Measurements from ENCODE around the gene C1QL1.

C1QL1 gene

GRCh38 chr17:44924107-44924544 lies 44.0 kb downstream of the C1QL1 start:
- Mint-ChIP-seq H3K27me3 (peaks cover 29% of the 10 kb centered on the region), H3K36me3 (ENCODE audit: low read depth) (no peaks in the 10 kb centered on the region), H3K27ac (no peak overlapping the region), H3K4me3 (no peak overlapping the region), H3K4me1 (ENCODE audit: low read depth) (no peaks in the 10 kb centered on the region), H3K9me3 (no peaks in the 10 kb centered on the region)
- intact Hi-C loops (cut with micrococcal nuclease): no loop called here

GRCh38 chr17:44922746-44923470 lies 45.2 kb downstream of the C1QL1 start:
- H3K4me1 Mint-ChIP-seq (ENCODE audit: low read depth): no peaks in the 10 kb centered on the region
- H3K27me3 Mint-ChIP-seq: peaks cover 29% of the 10 kb centered on the region
- no peak overlapping the region for H3K4me3 Mint-ChIP-seq
- intact Hi-C loops (cut with micrococcal nuclease): no loop called here
- no peak overlapping the region for H3K27ac Mint-ChIP-seq
- no peaks in the 10 kb centered on the region for H3K36me3 Mint-ChIP-seq (ENCODE audit: low read depth)
- no peaks in the 10 kb centered on the region for H3K9me3 Mint-ChIP-seq

- Mint-ChIP-seq H3K9me3 (no peaks in the 10 kb centered on the region), H3K4me3 (no peak overlapping the region), H3K36me3 (ENCODE audit: low read depth) (no peaks in the 10 kb centered on the region), H3K4me1 (ENCODE audit: low read depth) (no peaks in the 10 kb centered on the region), H3K27me3 (peaks cover 29% of the 10 kb centered on the region), H3K27ac (no peak overlapping the region)
- intact Hi-C loops (cut with micrococcal nuclease): no loop called here
Observed at GRCh38 chr17:44922136-44922535, 46.0 kb downstream of the C1QL1 start.

GRCh38 chr17:44921122-44921882 lies 46.8 kb downstream of the C1QL1 start:
- Mint-ChIP-seq H3K27me3 (peaks cover 29% of the 10 kb centered on the region), H3K27ac (no peak overlapping the region), H3K9me3 (no peaks in the 10 kb centered on the region), H3K36me3 (ENCODE audit: low read depth) (no peaks in the 10 kb centered on the region), H3K4me3 (no peak overlapping the region), H3K4me1 (ENCODE audit: low read depth) (peaks cover 7% of the 10 kb centered on the region)
- intact Hi-C loops (cut with micrococcal nuclease): no loop called here

- Mint-ChIP-seq H3K36me3 (ENCODE audit: low read depth) (no peaks in the 10 kb centered on the region), H3K4me1 (ENCODE audit: low read depth) (peaks cover 14% of the 10 kb centered on the region), H3K27me3 (peaks cover 29% of the 10 kb centered on the region), H3K4me3 (no peak overlapping the region), H3K27ac (no peak overlapping the region), H3K9me3 (no peaks in the 10 kb centered on the region)
- intact Hi-C loops (cut with micrococcal nuclease): loop anchor here (1.0 kb wide), 1 partner anchor 102 kb away; no protein-coding TSS in a partner anchor
Observed at GRCh38 chr17:44920565-44920940, 47.5 kb downstream of the C1QL1 start.

- no peaks in the 10 kb centered on the region for H3K36me3 Mint-ChIP-seq (ENCODE audit: low read depth)
- no peak overlapping the region for H3K4me3 Mint-ChIP-seq
- no peak overlapping the region for H3K27ac Mint-ChIP-seq
- H3K27me3 Mint-ChIP-seq: peaks cover 29% of the 10 kb centered on the region
- no peaks in the 10 kb centered on the region for H3K9me3 Mint-ChIP-seq
- peaks cover 18% of the 10 kb centered on the region for H3K4me1 Mint-ChIP-seq (ENCODE audit: low read depth)
- intact Hi-C loops (cut with micrococcal nuclease): loop anchor here (1.0 to 10.0 kb wide), 3 partner anchors 102 to 215 kb away; partner anchors contain the start of genes ACBD4 and PLCD3
Observed at GRCh38 chr17:44919885-44920564, 48.1 kb downstream of the C1QL1 start.

- Mint-ChIP-seq H3K9me3 (no peaks in the 10 kb centered on the region), H3K27me3 (peaks cover 35% of the 10 kb centered on the region), H3K36me3 (ENCODE audit: low read depth) (no peaks in the 10 kb centered on the region), H3K4me3 (no peak overlapping the region), H3K27ac (no peak overlapping the region), H3K4me1 (ENCODE audit: low read depth) (peaks cover 23% of the 10 kb centered on the region)
- intact Hi-C loops (cut with micrococcal nuclease): loop anchor here (10.0 kb wide), 2 partner anchors 175 to 215 kb away; partner anchors contain the start of genes ACBD4 and PLCD3
Observed at GRCh38 chr17:44919411-44919810, 48.7 kb downstream of the C1QL1 start.

- H3K36me3 Mint-ChIP-seq (ENCODE audit: low read depth): no peaks in the 10 kb centered on the region
- H3K4me1 Mint-ChIP-seq (ENCODE audit: low read depth): peaks cover 30% of the 10 kb centered on the region
- H3K27me3 Mint-ChIP-seq: peaks cover 42% of the 10 kb centered on the region
- no peak overlapping the region for H3K27ac Mint-ChIP-seq
- H3K9me3 Mint-ChIP-seq: no peaks in the 10 kb centered on the region
- intact Hi-C loops (cut with micrococcal nuclease): loop anchor here (10.0 kb wide), 2 partner anchors 177 to 217 kb away; partner anchors contain the start of genes ACBD4 and PLCD3
- H3K4me3 Mint-ChIP-seq: no peak overlapping the region
Observed at GRCh38 chr17:44918006-44918405, 50.1 kb downstream of the C1QL1 start.

- H3K4me3 Mint-ChIP-seq: no peak overlapping the region
- H3K27ac Mint-ChIP-seq: no peak overlapping the region
- no peaks in the 10 kb centered on the region for H3K36me3 Mint-ChIP-seq (ENCODE audit: low read depth)
Observed at GRCh38 chr17:44917456-44917855, 50.6 kb downstream of the C1QL1 start.

GRCh38 chr17:44916781-44917241 lies 51.3 kb downstream of the C1QL1 start:
- Mint-ChIP-seq H3K36me3 (ENCODE audit: low read depth) (no peaks in the 10 kb centered on the region), H3K4me1 (ENCODE audit: low read depth) (peaks cover 30% of the 10 kb centered on the region), H3K27me3 (peaks cover 42% of the 10 kb centered on the region), H3K9me3 (no peaks in the 10 kb centered on the region), H3K27ac (no peak overlapping the region), H3K4me3 (no peak overlapping the region)
- intact Hi-C loops (cut with micrococcal nuclease): loop anchor here (10.0 kb wide), 2 partner anchors 178 to 218 kb away; partner anchors contain the start of genes ACBD4 and PLCD3

More at GRCh38 chr17:44917456-44917855, 50.6 kb downstream of the C1QL1 start:
- intact Hi-C loops (cut with micrococcal nuclease): loop anchor here (10.0 kb wide), 2 partner anchors 177 to 217 kb away; partner anchors contain the start of genes ACBD4 and PLCD3
- Mint-ChIP-seq H3K4me1 (ENCODE audit: low read depth) (peaks cover 30% of the 10 kb centered on the region), H3K9me3 (no peaks in the 10 kb centered on the region), H3K27me3 (peaks cover 42% of the 10 kb centered on the region)

GRCh38 chr17:44915862-44916780 lies 52.0 kb downstream of the C1QL1 start:
- intact Hi-C loops (cut with micrococcal nuclease): loop anchor here (10.0 kb wide), 2 partner anchors 179 to 219 kb away; partner anchors contain the start of genes ACBD4 and PLCD3
- peaks cover 37% of the 10 kb centered on the region for H3K4me1 Mint-ChIP-seq (ENCODE audit: low read depth)
- H3K9me3 Mint-ChIP-seq: no peaks in the 10 kb centered on the region
- peak overlapping the region; percentile 35 for H3K27ac Mint-ChIP-seq
- peaks cover 42% of the 10 kb centered on the region for H3K27me3 Mint-ChIP-seq
- H3K36me3 Mint-ChIP-seq (ENCODE audit: low read depth): no peaks in the 10 kb centered on the region
- no peak overlapping the region for H3K4me3 Mint-ChIP-seq

- peaks cover 42% of the 10 kb centered on the region for H3K27me3 Mint-ChIP-seq
Observed at GRCh38 chr17:44915321-44915726, 52.8 kb downstream of the C1QL1 start, which contains the start of gene GFAP. GFAP (minus strand) TSS chr17:44915500; CDS start chr17:44915486, 14 bp downstream.

More at GRCh38 chr17:44915321-44915726, 52.8 kb downstream of the C1QL1 start, which contains the start of gene GFAP:
- peaks cover 44% of the 10 kb centered on the region for H3K4me1 Mint-ChIP-seq (ENCODE audit: low read depth)
- no peak within 1 kb of the TSS for H3K4me3 Mint-ChIP-seq
- intact Hi-C loops (cut with micrococcal nuclease): loop anchor here (10.0 kb wide), 2 partner anchors 179 to 219 kb away; partner anchors contain the start of genes ACBD4 and PLCD3
- H3K27ac Mint-ChIP-seq: peak within 1 kb of the TSS; percentile 35
- H3K9me3 Mint-ChIP-seq: no peaks in the 10 kb centered on the region
- no peaks in the 10 kb centered on the region for H3K36me3 Mint-ChIP-seq (ENCODE audit: low read depth)

All from dendritic cell treated with granulocyte-macrophage colony-stimulating factor and Interleukin-4, amounts not matched to agents 40 ng/mL and 50 ng/mL, for 4 days (primary cell).